HG03280 (cell line): ENCODE data around the gene AOPEP.
"Not testable (repeated sequence)": the region's sequence is repeated elsewhere in the genome, so short reads cannot be mapped to it uniquely, and the experiment has no call there.

Experiments used
- ATAC-seq: cut with Tn5 transposase; IDR thresholded peaks from one replicate; pipeline ENCODE4 v1.9.1; 2021; ENCODE audit warnings: mild to moderate bottlenecking, moderate library complexity; ENCODE audit not compliant: unreplicated experiment

The AOPEP gene

DNA sequence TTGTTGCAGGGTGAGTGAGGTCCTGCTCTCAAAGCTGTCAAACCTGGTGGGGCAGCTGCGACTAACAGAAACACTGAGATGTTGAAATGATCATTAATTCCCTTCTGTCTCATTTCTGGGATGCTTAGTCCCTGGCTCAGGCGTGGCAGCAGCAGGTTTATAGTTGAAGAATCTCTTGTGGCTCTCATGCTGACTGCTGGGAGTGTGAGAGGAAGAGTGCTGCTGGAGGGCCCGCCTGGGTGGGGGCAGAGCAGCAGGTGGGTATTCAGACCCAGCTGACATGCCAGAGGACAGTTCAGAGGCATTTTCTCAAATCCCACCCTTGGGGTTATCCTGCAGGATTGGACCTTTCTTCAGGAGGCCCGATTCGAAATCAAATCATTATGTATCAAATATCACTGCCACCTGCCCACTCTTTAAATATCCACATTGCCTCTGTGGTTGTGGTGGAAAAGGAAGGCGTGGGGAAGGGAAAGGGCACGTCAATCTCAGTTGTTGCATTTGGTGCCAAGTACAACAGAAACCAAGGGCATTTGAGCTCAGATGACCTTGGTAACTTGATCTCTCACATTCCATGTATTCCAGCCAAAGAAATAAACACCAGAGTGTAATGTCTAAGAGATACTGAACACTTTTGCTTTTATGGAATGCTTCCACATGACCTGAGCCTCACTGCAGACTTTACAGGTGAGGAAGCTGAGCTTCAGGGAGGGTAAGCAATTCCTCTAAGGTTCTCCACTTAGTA lies 224.3 kb downstream of the AOPEP start:
- no peak for ATAC-seq

DNA sequence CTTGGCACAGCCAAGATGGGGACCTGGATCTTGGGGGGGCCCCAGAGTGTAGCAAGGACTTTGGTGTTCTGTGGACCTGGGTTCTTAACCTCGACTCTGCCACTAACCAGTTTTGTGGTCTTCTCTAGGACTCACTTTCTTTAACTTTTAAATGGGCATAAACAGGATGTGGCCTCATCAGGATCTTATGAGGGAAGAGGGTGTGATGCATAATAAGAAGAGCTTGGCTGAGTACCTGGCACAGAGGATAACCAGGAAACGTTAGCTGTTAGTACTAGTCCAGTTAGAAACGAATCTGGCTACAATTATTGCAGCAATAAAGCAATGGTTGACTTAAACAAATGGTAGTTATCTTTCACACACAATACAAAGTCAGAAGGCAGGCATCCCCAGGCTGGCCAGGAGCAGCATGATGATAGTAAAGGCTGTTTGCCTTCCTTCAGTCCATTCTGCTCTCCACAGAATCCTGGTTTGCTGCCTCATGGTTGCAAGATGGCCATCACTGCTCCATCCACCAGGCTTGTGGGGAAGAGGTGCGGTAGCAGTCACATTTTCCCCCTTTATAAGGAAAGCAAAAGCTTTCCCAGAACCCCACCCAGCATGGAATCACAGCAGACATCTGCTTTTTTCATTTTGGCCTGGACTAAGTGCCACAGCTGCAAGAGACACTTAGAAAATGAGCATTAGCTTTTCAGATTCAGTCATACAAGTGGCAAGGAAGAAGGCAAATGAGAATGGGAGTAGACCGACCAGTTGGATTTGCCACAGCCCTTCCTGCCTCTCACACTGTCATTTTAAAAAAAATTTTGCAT lies 225.0 kb downstream of the AOPEP start:
- ATAC-seq, result no peak

DNA sequence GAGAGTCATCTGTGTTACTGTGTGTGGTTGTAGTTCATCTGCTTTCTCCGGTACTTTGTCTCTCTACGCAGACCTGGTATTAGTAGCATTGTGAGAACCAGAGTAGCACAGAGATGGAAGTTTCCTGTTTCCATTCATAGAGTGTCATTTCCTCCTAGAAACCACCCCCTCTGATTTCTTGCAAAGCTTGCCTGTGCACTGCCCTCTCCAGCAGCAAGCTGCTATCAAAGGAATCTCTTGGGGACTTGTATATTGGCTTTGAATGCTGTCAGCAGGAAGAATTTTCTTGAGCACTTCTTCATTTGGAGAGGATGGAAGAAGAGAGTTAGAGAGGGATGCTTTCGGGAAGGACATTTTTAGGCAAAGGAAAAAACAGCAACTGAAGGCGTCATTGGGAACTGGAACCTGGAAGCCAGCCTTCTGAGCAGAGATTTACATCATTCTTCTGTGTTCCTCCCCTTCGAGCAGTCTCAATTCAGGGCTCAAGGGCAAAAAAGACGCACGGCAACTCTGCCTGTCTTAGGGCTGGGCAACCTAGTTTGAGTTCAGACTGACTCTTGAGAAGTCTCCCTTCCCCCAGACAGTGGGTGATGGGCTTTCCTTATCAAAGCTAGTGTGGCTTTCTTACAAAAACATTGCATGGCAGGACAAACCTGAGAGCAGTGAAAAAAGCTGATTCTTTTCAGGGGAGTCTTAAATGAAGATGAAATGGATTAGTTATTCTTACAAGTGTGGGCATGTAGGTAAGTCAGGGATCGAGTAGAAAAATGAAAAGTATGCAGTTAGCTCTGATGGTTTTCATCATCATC lies 226.3 kb downstream of the AOPEP start:
- peak; percentile 76 for ATAC-seq

DNA sequence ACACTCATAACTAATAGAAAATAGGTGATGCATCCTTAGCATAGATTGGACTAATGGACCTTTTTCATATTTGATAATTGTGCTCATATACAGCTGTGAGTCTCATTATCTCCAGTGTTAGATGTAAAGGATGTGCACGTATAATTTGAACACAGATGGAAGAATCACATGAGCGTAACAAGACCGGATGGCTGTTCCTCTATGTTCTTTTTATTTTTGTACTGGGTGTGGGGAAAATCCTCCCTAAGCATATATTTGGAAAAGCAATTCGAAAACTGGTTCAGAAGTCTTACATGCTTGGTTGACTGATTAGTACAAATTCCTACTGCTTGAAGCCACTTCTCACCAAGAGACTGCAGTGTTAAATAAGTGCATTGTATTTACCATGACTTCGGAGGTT lies 230.2 kb downstream of the AOPEP start:
- no peak for ATAC-seq

DNA sequence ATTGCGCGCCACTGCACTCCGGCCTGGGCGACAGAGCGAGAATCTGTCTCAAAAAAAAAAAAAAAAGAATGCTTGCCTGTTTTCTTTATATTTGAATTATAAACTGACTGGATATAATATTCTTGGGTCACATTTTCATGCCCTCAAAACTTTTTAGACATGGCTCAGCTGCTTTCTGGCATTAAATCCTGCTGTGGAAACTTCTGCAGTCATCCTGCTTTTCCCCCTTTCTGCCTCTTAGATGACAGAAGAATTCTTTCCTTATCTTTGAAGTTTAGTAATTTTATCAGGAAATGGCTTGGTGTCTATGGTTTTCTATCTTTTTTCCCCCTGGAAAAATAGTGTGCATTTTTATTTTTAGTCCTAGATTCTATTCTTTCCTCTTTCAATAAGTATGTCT lies 234.5 kb downstream of the AOPEP start:
- ATAC-seq, result no peak

DNA sequence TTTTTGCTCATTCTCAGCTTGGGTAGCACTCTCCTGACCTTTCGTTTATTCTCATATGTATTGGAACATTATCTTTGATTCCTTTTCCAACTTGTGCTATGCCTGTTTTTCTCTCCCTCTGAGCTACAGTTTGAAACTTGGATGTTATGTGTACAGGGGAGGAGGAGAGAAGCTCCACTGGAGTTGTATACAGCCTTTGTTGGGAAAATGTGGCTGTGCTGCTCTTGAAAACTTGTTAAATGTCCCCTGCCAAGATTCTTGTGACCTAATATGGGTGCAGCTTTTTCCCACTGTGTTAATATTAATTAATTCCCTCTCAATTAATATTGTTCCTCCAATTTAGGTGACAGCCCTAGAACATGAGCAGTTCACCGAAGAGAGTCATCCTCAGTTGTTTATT lies 235.4 kb downstream of the AOPEP start:
- ATAC-seq, result no peak

DNA sequence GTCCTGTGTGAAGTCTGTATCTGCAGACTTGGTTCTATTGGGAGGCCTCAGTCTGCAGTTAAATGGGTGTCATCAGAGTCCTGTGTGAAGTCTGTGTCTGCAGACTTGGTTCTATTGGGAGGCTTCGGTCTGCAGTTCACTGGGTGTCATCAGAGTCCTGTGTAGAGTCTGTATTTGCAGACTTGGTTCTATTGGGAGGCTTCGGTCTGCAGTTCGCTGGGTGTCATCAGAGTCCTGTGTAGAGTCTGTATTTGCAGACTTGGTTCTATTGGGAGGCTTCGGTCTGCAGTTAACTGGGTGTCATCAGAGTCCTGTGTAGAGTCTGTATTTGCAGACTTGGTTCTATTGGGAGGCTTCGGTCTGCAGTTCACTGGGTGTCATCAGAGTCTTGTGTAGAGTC lies 239.1 kb downstream of the AOPEP start:
- not testable (repeated sequence) for ATAC-seq

DNA sequence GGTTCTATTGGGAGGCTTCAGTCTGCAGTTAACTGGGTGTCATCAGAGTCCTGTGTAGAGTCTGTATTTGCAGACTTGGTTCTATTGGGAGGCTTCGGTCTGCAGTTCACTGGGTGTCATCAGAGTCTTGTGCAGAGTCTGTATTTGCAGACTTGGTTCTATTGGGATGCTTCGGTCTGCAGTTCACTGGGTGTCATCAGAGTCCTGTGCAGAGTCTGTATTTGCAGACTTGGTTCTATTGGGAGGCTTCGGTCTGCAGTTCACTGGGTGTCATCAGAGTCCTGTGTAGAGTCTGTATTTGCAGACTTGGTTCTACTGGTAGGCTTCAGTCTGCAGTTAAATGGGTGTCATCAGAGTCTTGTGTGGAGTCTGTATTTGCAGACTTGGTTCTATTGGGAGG lies 239.5 kb downstream of the AOPEP start:
- ATAC-seq, result not testable (repeated sequence)

DNA sequence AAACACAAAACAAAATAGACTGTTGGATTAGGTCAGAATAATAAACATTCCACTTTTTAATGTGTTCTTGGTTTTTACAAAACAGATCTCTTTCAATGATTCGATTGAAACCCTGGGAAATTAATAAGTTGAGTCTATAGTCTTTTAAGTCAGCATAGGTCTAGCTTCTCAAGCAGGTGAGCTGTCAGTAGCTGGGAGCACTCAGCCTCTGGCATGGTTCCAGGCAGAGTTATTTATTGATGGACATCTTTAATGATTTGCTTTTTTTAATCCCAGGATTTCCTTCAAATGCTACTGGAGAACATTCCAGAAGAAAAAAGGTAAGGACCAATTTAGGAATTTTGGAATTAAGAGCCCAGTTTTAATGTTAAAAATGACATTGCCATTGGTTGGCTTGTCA lies 241.0 kb downstream of the AOPEP start:
- ATAC-seq, result no peak

DNA sequence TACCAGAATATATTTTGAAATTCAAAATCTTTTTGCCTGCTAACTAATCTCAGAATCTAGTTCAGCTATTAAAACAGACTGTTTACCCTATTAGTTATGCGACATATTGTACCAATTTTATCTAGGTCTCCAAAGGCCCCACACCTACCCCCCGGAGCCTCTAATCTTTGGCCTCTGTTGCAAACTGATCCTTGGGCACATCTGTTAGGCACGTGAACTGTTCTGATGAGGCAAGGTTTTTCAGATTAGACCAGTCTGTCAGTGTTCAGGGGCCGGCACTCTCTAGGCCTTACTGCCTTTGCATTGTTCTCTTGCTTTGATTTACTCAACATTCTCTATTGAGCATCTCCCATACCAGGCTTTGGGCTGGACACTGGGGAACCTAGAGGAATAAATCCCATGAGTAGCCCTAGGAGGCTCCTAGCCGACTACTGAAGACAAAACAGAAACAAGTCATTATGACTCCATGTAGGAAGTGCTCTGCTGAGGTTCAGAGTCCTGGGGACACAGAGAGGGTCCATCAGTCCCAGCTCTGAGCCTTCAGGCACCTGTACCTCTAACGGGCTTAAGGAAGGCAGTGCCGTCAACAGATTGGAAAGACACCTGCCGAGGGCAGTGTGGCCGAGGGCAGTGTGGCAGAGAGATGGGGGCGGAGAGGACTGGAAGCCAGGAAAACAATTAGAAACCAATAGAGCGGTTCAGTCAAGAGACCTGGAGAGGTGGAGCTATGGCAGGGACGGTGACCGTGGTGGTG lies 245.1 kb downstream of the AOPEP start:
- no peak for ATAC-seq

DNA sequence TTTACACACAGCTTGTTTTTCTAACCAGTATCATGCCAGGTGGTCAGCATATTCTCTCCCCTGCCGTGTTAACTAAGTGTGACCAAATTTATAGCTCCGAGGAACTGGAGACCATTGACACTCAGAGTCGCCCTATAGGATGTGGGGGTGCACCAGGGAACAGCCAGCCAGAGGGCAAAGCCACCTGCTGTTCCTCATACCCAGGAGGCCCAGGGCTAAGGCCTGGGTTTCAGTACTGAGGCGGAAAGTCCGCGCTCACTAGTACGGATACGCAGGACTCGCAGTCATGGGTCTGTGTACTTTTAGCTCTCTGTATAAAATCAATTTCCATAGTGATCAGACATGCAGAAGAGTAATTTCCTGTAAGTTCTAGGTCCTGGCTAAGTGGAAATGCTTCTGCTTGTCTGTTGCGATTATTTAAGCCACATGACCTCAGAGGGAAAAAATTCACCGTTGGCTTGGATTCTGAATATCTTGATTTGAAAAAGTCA lies 247.0 kb downstream of the AOPEP start:
- ATAC-seq, result no peak

DNA sequence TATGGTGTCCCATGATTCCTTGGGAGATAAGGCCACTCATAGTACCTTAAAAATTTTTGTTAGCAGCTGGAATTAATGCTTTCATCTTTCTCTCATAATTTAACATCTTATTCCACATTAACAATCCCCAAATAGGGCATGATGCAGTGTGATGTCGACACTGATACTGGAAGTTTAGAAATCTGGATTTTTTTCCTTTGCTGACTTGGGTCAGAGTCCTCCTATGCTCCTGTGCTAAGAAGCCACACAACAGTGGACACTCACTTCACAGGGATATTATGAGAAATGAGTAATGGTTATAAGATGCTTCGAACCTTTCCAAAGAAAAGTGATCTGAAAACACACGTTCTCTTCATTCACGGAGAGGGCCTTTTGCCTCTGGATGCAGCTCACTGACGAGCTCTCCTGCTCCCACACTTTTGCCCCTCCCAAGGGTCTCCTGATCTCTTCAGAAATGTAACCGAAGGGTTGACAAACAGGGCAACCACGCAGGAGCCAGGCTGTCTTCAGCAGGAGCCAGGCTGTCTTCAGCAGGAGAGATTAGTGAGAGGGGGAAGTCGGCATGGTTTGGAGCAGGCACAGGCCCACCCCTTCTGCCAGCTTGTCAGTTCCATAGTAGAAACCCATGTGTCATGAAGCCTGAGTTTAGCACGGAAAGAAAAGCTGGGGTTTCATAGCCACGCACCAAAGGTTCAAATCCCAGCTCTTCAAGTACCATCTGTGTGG lies 247.8 kb downstream of the AOPEP start:
- ATAC-seq, result no peak

DNA sequence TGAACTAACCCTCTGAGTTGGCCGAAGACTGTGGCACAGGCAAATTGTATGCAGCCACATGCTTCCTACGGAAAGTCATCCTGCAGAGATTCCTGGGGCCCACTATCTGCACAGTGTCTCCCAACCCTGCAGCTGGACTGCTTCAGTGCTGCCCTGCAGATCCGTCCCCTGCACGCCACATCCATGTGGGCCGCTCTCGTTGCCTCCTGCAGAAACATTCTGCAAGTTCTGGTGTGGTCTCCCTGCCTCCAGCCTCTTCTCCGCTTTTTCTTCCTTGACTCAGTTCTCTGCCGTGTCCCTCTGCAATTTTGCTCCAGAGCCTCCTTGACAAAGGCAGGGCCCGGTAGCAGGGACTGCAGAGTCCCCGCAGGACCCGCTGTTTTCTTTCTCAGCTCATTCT lies 249.0 kb downstream of the AOPEP start:
- no peak for ATAC-seq

DNA sequence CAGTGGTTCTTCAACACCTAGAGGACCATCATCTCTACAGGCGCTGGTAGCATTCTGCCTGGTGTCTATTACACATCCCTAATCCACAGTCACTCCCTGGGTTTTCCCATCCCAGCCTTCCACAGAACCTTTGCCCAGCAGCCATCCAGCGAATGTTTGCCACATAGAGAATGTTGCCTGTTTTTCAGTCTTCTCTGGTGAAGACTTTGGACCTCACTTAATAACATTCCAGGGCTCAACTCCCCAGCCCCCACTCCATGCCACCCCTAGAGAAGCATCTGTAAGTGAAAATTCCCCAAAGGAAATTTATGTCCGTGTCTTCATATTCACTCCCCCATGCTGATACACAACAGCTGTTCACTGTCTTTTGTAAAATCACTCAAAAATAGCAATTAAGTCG lies 249.6 kb downstream of the AOPEP start:
- ATAC-seq, result no peak

DNA sequence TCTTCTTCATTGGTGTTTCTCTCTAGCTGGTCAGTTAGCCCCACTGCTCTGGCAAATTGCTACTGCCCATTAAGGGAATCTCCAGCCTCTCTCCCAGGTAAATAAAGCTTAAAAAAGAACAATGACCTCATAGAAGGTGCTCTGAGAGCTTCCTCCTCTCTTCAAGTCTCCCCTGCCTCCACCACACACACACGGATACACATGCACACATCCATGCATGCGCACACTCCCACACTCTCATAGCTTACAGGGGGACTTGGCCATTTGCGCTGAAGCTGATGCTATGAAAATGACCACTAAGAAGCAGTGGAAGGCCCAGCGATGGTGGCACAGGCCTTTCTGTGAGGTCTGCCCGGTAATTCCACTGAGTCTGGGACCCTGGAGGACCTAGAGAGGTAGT lies 250.9 kb downstream of the AOPEP start:
- ATAC-seq, result no peak

DNA sequence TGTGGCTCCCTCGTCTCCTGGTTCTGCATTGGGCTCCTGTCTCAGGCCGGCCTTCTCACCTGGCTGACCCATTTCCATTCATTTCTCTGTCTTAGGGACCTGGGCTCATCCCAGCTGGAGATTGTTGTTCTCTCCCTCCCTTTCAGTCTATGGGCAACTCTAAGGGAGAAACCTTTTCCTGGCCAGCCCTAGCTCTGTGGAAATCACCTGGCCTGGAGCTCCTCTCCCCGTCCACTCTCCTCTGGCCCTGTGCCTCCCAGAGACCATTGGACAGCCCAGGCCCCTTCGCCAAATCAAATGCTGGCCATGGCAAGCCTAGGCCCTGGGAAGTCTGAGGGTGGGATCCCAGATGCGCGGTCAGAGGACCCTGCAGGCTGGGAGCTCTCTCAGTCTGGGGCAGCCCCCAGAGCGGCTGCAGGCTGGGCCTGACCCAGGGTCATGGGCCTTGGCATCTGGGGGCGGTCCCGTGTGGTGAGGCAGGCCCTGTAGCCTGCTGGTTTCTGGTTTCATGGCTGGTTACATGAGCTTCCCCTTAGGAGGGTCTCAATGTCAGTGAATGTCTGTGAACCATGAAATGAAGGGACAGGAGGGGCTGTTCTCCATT lies 253.5 kb downstream of the AOPEP start:
- ATAC-seq, result no peak

DNA sequence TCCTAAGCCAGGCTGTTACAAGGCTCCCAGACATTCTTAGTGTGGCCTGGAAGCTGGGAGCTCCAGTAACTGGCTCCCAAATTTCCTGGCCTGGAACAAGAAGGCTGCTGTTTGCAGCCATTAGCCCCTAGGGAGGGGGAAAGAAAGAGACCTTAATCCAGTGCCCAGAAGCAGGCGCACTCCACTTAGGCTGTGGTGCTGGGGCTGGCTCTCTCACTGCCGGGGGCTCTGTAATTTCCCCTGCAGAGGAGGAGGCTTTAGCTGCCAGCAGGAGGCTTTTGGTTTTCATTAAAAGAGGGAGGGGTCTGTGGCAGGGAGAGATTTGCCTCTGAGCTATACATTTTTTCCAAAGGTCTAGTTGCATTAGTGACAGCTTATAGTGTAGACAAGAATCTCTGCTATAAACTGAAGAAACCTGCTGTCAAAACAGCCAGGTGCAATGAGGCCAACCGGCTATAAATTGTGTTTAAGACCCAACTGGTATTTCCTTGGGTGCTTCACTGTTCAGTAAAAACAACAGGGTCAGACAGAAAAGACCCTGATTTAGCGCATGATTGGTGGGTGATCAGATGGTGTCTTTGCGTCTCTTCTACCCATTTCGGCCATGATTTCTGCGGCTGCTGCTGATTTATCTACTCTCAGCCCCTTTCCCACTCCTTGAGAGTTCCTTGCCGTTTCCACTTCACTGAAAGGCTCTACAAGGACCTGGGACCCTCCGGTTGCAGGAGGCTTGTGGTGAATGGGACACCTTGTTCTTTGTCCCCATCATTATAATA lies 254.6 kb downstream of the AOPEP start:
- ATAC-seq, result no peak

DNA sequence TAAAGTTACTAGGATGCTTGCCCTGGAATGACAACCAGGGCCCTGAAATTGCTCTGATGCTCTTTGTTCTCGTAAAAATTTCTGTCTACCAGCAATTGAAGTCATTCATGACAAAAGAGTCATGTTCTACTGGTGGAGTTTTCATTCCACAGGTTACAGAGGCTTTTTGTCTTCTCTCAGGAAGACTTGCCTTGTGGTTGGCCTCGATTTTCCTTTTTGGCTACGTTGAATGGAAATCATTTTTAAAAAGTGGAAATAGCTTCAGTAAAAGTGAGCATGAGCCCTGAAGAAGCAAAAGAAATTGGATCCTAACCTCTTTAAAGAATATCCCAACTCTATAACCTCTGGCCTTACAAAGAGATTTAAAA lies 255.2 kb downstream of the AOPEP start:
- no peak for ATAC-seq

DNA sequence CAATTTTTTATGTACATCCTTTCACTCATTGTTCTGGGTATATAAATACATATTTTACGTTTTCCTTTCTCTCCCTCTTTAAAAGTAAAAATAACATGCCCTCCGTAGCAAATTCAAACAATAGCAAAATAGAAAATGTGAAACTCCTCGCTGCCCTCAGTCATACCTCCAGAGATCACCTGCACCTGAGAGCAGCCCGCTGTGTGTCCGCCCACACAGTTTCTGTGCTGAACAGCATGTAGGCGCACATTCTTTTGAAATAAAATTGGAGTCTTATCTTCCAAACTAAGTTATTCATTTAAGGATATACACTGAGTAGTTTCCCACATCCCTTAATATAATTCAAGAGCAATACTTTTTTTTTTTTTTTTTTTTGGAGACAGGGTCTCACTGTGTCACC lies 255.7 kb downstream of the AOPEP start:
- no peak for ATAC-seq
